ENCODE data around the gene CDKAL1.

DNA sequence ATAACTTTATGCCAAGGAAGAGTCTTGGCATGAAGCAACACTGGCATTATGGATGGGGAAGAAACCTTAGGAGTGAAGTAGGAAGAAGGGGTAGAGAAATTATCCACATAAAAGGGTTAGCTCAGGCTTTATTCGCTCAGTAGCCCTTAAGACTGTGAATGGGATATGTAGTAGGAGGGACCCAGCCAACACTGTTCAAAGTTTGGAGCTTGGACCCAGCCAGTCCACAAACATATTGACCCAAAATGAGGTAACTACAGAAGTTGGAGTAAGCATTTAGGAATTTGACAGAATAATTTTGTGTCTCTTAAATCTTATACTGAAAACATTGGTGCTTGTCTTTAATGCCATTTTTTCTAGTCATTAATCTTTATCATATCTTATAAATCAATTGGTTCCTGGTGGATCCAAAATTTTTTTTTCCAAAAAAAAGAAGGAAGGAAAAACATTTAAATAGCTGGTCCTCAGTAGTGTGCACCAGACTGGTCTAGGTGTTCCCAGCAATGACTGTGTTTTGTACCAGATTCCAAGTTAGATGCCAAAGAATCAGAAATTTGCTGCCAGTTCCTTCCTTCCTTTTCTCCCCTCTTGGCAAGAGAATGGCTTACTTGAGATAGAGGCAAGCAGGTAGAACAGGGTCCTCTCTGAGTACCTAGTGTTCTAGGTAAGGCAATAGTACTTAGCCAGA is 607.5 kb downstream of the CDKAL1 start:
- TF ChIP-seq SP1 (IDR thresholded peaks at IDR 0.05) (no peak), ELF4 (IDR thresholded peaks at IDR 0.05) (no peak), HDGF (IDR thresholded peaks at IDR 0.05; ENCODE audit: borderline replicate concordance) (no peak), CTBP1 (IDR thresholded peaks at IDR 0.05; ENCODE audit: borderline replicate concordance) (no peak), ARNT (IDR thresholded peaks at IDR 0.05) (no peak), BHLHE40 (IDR thresholded peaks at IDR 0.05; ENCODE audit: borderline replicate concordance) (no peak), FOXA1 (IDR thresholded peaks at IDR 0.05) (no peak), SUZ12 (IDR thresholded peaks at IDR 0.05) (no peak), ZNF384 (IDR thresholded peaks at IDR 0.05) (no peak), NFRKB (IDR thresholded peaks at IDR 0.05) (no peak), LEF1 (IDR thresholded peaks at IDR 0.05; ENCODE audit: borderline replicate concordance) (no peak), FOXM1 (IDR thresholded peaks at IDR 0.05; ENCODE audit: borderline replicate concordance) (no peak), TARDBP (IDR thresholded peaks at IDR 0.05) (no peak), FOXK2 (IDR thresholded peaks at IDR 0.05) (no peak)
